Gastroesophageal sphincter (tissue), 3 donors: ENCODE results near the gene TPX2.

Experiments
- EP300 ChIP-seq: sonication (generic); formaldehyde crosslinking; IDR thresholded peaks from one replicate; pipeline ENCODE4 v1.6.1; 2017; ENCODE audit warnings: antibody characterized with exemption, mild to moderate bottlenecking
- POLR2A ChIP-seq, 2 donors: fragments of 450-650 bp; IDR thresholded peaks; one replicate each; pipeline ENCODE4 v1.6.1; 2017; ENCODE audit warnings: antibody characterized with exemption in 2 of 2, mild to moderate bottlenecking in 2 of 2, moderate library complexity in 1 of 2
- TF ChIP-seq, protein P1 (sequence below), 4 experiments: fragments of 200-600 bp in 2 of 4; fragments of 450-650 bp in 2 of 4; sonication (generic) in 1 of 4; IDR thresholded peaks; one replicate each; pipeline ENCODE4 v1.5.1; 2017 to 2019; ENCODE audit warnings: antibody characterized with exemption in 4 of 4, mild to moderate bottlenecking in 2 of 4, moderate library complexity in 2 of 4

DNA sequence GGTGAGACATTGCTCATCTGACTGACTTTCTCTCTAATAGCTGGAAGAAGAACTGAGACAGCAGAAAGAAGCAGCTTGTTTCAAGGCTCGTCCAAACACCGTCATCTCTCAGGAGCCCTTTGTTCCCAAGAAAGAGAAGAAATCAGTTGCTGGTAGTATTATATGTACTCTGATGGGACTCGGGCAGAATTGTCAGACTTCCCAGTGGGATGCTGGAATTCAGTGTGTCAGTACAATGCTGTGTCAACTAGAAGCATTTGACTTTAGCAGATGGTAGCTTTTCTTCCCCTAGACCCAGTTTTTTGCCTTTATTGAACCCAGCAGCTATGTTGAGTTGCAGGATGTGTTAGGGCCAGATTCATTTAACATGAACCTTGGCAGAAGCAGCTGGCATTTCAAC lies 58.3 kb downstream of the TPX2 start:
- TF ChIP-seq, protein P1, sequence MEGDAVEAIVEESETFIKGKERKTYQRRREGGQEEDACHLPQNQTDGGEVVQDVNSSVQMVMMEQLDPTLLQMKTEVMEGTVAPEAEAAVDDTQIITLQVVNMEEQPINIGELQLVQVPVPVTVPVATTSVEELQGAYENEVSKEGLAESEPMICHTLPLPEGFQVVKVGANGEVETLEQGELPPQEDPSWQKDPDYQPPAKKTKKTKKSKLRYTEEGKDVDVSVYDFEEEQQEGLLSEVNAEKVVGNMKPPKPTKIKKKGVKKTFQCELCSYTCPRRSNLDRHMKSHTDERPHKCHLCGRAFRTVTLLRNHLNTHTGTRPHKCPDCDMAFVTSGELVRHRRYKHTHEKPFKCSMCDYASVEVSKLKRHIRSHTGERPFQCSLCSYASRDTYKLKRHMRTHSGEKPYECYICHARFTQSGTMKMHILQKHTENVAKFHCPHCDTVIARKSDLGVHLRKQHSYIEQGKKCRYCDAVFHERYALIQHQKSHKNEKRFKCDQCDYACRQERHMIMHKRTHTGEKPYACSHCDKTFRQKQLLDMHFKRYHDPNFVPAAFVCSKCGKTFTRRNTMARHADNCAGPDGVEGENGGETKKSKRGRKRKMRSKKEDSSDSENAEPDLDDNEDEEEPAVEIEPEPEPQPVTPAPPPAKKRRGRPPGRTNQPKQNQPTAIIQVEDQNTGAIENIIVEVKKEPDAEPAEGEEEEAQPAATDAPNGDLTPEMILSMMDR (IDR thresholded peaks at IDR 0.05): no peak
- TF ChIP-seq EP300: no peak
- no peak for TF ChIP-seq POLR2A (IDR thresholded peaks at IDR 0.05)
